HG03565 (cell line): Measurements from ENCODE around the gene MGAT4A.

Experiments
- ATAC-seq: cut with Tn5 transposase; IDR thresholded peaks from one replicate; pipeline ENCODE4 v1.9.1; 2021; ENCODE audit warnings: mild to moderate bottlenecking, moderate library complexity; ENCODE audit not compliant: unreplicated experiment

The MGAT4A gene

DNA sequence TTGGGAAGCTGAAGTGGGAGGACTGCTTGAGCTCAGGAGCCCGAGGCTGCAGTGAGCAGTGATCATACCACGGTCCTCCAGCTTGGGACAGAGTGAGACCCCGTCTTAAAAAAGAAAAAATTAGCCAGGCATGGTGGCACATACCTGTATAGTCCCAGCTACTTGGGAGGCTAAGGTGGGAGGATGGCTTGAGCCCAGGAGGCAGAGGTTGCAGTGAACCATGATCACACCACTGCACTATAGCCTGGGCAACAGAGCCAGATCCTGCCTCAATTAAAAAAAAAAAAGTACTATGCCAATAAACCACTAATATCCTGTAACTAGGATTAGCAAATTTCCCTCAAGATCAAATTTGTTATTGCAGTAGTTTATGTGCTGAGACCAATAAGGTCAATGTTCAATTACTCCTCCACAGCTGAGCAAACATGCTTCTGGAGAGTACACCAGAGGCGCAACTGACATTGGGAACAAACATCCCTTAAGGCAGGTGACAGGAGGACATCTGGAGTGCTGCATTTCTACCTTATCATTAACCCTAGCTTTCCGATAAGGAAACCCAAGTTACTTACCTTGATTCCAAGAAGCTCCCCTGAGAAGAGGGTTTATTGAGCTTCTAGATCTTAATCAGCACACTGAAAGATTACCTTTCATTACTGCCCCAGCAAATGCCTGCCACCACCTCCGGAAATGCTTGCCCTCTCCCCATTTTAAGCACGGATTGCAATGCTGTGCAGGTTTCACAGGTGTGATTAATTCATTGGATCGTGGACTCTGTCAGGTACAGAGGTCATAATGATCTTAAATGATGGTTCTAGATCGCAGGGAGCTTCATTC, 26.2 kb downstream of the MGAT4A start:
- no peak for ATAC-seq

DNA sequence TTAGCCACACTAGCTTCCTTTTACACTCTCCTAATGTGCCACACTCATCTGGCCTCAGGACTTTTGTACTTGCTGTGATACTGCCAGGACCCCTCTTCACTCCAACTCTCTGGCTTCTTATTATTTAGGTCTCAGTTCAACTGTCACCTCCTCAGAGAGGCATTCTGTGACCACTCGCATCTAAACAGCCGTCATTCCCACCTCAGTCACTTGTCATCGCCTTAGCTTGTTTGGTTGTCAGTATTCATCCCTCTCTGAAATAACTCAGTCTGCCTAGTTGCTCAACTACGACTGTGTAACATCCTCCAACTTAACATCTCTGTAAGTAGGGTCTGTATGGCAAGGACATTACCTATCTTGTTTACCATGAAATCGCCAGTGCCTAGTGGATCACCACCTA, 27.2 kb downstream of the MGAT4A start:
- no peak for ATAC-seq

DNA sequence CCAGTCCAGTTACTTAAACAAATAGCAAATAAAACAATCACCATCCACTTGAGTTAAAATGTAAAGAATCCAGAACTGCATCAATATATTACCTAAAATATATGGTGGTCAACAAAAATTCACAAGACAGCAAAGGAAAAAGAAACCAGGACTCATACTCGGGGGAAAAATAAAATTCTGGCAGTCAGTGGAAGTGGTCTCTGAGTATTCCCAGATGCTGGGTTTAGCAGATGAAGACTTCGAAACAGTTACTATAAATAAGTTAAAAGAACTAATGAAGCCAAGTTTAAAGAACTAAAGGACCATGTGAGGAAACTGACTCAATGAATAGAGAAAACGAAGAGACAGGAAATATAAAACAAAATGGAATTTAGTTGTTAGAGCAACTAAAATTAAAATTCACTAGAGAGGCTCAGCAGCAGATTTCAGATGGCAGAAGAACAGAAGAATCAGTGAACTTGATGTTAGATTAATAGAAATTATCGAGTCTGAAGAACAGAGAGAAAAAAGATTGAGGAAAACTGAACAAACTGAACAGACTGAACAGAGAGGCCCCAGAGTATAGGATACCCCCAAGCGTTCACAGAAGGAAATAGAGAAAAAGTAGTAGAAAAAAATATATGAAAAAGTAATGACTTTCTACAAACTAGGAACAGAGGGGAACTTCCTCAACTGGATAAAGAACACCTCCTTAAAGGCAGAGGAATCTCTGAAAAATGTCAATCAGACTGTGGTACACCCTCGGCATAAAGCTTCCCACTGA, 27.9 kb downstream of the MGAT4A start:
- ATAC-seq = no peak

GRCh38 chr2:98702127-98702802, 28.7 kb downstream of the MGAT4A start:
- ATAC-seq = no peak

GRCh38 chr2:98701230-98701629, 29.7 kb downstream of the MGAT4A start:
- ATAC-seq = no peak

DNA sequence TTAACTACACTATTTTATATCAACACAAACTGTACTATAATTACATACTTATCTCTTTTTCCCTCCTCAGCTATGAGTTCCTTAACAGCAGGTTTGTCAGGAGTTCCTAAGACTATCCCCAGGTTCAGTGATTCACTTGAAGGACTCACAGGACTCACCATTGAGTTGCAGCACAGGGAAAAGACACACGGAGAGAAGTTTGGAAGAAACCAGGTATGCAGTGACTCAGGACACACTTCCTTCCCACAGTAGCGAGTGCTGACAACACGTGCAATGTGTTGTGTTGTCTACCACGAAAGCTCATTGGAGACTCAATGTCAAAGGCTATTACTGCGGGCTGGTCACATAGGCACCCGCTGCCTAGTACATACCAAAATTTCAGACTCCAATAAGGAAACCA, 32.0 kb downstream of the MGAT4A start:
- no peak for ATAC-seq

GRCh38 chr2:98697651-98698337, 33.1 kb downstream of the MGAT4A start:
- ATAC-seq = no peak

DNA sequence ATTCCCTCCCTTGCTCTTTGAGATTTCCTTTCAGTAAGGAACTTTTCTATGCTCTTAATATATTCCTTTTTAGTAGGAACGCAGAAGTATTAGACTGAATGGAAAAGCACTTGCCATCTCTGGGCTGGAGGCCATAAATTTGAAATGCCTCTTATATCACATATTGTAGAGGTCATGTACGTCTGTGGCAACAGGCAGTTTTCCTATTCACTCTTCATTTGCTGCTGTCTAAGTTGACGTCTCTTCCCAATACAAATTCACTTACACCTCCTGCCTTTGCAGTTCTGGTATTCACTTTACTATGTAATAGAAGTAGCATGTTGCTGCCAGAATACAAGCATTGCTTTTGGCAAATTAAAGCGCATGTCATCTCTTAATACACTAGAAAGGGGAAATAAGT, 34.7 kb downstream of the MGAT4A start:
- ATAC-seq = no peak

DNA sequence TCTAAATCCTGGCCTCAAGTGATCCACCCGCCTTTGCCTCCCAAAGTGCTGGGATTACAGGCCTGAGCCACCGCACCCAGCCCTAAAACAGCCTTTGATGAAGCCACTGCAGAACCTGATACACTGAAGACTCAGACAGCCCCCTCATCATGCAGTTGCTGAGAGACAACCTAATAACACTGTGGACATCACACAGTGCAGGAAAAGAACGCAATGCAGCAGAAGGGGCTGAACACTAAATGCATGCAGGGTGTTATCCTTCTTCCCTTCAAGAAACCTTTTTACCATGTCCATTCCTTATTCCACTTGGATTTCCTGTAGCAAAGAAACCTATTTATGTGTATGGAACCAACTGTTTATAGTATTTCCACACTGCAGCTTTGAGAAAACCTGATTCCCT, 35.7 kb downstream of the MGAT4A start:
- ATAC-seq = no peak

DNA sequence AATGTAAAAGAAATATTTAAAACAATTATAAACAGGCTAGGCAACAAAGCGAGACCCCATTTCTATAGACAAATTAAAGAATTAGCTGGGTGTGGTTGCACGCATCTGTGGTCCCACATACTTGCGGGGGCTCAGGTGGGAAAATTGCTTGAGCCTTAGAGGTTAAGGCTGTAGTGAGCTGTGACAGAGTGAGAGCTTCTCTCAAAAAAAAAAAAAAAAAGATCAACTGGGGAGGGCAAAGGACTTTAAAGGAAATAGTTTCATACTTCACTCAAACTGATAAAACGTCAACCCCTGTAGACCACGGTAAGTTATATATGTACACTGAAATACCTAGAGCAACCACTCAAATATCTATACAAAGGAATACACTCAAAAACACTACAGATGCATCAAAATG, 37.5 kb downstream of the MGAT4A start:
- ATAC-seq = no peak

DNA sequence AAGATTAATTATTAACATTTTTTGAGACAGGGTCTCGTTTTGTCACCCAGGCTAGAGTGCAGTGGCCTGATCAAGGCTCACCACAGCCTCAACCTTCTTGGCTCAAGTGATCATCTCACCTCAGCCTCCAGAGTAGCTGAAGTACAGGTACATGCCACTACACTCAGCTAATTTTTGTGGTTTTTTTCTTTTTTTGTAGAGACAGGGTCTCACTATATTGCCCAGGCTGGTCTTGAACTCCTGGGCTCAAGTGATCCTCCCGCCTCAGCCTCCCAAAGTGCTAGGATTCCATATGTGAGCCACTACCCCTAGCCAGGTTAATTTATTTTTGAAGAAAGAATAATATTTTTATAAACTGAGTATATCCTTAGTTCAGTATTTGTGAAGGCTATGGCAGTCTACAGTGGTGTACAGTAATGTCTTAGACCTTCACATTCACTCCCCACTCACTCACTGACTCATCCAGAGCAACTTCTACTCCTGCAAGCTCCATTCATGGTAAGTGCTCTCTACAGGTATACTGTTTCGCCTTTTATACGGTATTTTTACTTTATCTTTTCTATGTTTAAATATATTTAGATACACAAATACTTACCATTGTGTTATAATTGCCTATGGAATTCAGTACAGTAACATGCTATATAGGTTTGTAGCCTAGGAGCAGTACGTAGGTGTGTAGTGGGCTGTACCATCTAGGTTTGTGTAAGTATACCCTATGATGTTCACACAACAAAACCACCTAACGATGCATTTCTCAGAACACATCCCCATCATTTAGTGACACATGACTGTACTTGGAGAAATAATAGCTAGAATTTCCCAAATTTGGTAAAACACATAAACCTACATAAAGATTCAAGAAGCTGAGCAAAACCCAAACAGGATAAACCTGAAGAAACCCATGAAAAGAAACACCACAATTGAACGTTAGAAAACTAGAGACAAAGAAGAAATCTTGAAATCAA, 38.6 kb downstream of the MGAT4A start:
- no peak for ATAC-seq

DNA sequence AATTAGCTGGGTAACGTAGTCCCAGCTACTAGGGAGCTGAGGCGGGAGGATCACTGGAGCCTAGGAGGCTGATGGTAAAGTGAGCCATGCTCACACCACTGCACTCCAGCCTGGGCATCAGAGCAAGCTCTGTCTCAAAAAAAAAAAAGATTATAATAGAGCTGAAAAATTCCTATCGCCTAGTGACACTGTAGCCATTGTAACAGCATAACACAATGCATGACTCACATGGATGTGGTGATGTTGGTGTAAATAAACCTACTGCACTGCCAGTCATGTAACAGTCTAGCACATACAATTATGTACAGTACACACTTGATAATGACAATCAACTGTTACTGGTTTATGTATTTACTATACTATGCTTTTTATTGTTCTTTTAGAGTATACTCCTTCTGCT, 39.6 kb downstream of the MGAT4A start:
- no peak for ATAC-seq

GRCh38 chr2:98685930-98686887, 44.7 kb downstream of the MGAT4A start:
- ATAC-seq = no peak

GRCh38 chr2:98683728-98684127, 47.2 kb downstream of the MGAT4A start:
- no peak for ATAC-seq

GRCh38 chr2:98676742-98677141, 54.2 kb downstream of the MGAT4A start:
- no peak for ATAC-seq

GRCh38 chr2:98674233-98674964, 56.5 kb downstream of the MGAT4A start:
- ATAC-seq = no peak

- no peak for ATAC-seq
Measured at GRCh38 chr2:98669675-98670074, 61.3 kb downstream of the MGAT4A start.

- no peak for ATAC-seq
Measured at GRCh38 chr2:98665677-98666076, 65.3 kb downstream of the MGAT4A start.
